ENCODE measurements around the gene NID2.

DNA sequence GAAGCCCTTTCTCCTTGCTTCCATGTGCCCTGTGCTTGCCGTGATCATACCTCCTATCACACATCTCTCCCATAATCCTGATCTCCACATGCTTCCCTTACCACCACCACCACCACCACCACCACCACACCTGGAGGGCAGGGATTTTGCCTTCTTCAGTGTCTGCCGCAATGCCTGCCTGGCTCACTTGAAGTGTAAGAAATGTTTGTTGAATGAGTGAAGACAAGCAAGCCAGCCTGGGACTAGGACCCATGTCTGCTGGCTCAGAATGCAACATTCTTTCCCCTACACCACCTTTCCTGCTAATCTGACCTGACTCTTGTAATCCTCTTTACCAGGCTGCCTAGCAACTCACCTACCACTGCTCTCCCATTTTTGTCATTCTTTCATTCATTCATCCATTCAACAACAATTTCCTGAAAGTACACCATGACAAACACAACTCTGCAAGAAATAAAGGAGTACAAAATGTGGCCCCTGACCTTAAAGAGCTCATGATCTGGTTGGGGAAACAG is 3.5 kb upstream of the NID2 start:
- TF ChIP-seq, protein P1, sequence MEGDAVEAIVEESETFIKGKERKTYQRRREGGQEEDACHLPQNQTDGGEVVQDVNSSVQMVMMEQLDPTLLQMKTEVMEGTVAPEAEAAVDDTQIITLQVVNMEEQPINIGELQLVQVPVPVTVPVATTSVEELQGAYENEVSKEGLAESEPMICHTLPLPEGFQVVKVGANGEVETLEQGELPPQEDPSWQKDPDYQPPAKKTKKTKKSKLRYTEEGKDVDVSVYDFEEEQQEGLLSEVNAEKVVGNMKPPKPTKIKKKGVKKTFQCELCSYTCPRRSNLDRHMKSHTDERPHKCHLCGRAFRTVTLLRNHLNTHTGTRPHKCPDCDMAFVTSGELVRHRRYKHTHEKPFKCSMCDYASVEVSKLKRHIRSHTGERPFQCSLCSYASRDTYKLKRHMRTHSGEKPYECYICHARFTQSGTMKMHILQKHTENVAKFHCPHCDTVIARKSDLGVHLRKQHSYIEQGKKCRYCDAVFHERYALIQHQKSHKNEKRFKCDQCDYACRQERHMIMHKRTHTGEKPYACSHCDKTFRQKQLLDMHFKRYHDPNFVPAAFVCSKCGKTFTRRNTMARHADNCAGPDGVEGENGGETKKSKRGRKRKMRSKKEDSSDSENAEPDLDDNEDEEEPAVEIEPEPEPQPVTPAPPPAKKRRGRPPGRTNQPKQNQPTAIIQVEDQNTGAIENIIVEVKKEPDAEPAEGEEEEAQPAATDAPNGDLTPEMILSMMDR (IDR thresholded peaks at IDR 0.05) = no peak
- no peak for TF ChIP-seq EZH2 (IDR thresholded peaks at IDR 0.05)
